Skeletal muscle tissue (tissue), 4 donors: ENCODE data around the gene CD47. TPM values are rescaled to one million over a fixed set of nuclear protein-coding genes. Genes with fewer than 3 reads are reported as not detected.

Experiments used
- H3K27ac ChIP-seq: one replicate; pipeline ENCODE4 v1.7.0; 2013; ENCODE audit warnings: mild to moderate bottlenecking, low read depth, low read length, inconsistent platforms
- H3K27me3 ChIP-seq, 3 donors: one replicate each; pipeline ENCODE4 v1.7.0; 2013; ENCODE audit warnings: low read length in 3 of 3; ENCODE audit not compliant: control insufficient read depth in 3 of 3, insufficient read depth in 3 of 3
- H3K36me3 ChIP-seq, 3 donors: one replicate each; pipeline ENCODE4 v1.7.0; 2013; ENCODE audit warnings: low read length in 3 of 3; ENCODE audit not compliant: control insufficient read depth in 3 of 3, insufficient read depth in 3 of 3
- H3K4me1 ChIP-seq, 3 donors: one replicate each; pipeline ENCODE4 v1.7.0; 2013; ENCODE audit warnings: low read length in 3 of 3, mild to moderate bottlenecking in 3 of 3; ENCODE audit not compliant: control insufficient read depth in 3 of 3, insufficient read depth in 3 of 3
- H3K4me3 ChIP-seq, 3 donors: one replicate each; pipeline ENCODE4 v1.7.0; 2013; ENCODE audit warnings: low read length in 3 of 3
- H3K9ac ChIP-seq, 3 donors: one replicate each; pipeline ENCODE4 v1.7.0; 2013; ENCODE audit warnings: low read length in 3 of 3, mild to moderate bottlenecking in 3 of 3, moderate library complexity in 2 of 3, low read depth in 1 of 3
- H3K9me3 ChIP-seq, 3 donors: one replicate each; pipeline ENCODE4 v1.7.0; 2013; ENCODE audit warnings: low read length in 3 of 3; ENCODE audit not compliant: control insufficient read depth in 3 of 3
- total RNA-seq: library from RNA; depleted of rRNA; stranded (reverse); fragments of >200 nt; gene quantifications from one replicate; pipeline ENCODE4 v1.2.3, GENCODE V29; 2014
- donor health status: Osteomylitis.

CD47 gene
- total RNA-seq, 1 donor from 2014 or later: 52.7 TPM

DNA sequence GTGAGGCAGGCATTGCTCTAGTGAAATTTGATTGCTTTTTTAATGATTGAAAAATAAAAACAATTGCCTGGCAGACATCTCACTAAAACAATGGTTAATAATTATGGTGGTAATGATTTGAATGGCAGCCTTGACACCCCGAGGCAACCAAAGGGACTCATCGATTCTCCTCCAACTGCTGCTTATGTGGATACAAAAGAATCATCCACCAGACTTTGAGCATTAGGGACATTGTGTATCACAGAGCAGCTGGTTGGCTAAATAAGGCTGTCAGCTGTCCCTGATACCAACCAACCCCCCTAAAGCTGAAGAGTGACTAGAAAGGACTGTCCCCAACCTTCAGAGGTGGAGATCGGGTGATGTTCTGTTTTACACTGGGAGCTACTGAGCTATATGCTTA, 1.7 kb upstream of the CD47 start:
- Histone ChIP-seq H3K27ac (no peak overlapping the region), H3K4me3 (no peak overlapping the region), H3K4me1 (peaks cover 2 to 8% (median 6%) of the 10 kb centered on the region in 3 donors), H3K9ac (no peak overlapping the region), H3K27me3 (no peaks in the 10 kb centered on the region), H3K9me3 (no peaks in the 10 kb centered on the region), H3K36me3 (no peaks in the 10 kb centered on the region)

DNA sequence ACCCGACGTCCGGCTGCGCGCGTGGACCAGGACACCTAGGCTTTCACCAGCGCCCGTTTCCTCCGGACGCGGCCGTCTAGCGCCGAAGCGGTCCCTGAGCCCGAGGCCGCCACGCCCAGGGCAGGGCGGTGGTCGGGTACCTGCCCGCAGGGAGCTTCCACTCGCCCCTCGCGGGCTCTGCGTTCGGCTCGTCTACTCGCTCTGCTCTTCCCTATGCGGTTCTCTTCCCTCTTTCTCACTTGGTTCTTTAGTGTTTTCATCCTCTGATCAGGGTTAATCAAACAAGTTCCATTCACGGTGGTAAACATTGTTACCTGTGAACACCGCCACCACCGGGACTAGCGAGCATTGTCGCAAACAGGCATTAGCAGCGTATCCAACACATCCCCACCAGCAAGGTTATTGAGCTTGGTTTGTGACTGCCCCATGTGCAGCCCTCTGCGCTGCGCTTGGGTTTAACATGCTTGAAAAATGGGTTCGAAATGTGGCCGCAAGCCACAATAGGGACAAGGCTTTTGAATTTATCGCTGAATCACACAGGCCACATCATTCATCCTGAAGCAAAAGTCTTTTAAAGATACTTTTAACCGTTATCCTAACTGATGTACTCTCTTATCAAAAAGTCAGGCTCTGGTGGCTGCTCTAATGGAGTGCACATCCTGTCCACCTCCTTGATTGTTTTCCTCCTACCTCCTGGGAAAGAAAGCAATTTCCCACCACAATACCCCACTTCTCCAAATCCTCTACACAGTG, 843 bp upstream of the CD47 start:
- H3K36me3 ChIP-seq: no peaks in the 10 kb centered on the region
- peak overlapping the region; percentile 69 to 89 (median 81) for H3K9ac ChIP-seq
- H3K27ac ChIP-seq: peak overlapping the region; percentile 38
- H3K9me3 ChIP-seq: no peaks in the 10 kb centered on the region
- peak overlapping the region; percentile 72 to 93 (median 91) for H3K4me3 ChIP-seq
- H3K4me1 ChIP-seq: peaks cover 2 to 8% (median 6%) of the 10 kb centered on the region in 3 donors
- H3K27me3 ChIP-seq: no peaks in the 10 kb centered on the region

DNA sequence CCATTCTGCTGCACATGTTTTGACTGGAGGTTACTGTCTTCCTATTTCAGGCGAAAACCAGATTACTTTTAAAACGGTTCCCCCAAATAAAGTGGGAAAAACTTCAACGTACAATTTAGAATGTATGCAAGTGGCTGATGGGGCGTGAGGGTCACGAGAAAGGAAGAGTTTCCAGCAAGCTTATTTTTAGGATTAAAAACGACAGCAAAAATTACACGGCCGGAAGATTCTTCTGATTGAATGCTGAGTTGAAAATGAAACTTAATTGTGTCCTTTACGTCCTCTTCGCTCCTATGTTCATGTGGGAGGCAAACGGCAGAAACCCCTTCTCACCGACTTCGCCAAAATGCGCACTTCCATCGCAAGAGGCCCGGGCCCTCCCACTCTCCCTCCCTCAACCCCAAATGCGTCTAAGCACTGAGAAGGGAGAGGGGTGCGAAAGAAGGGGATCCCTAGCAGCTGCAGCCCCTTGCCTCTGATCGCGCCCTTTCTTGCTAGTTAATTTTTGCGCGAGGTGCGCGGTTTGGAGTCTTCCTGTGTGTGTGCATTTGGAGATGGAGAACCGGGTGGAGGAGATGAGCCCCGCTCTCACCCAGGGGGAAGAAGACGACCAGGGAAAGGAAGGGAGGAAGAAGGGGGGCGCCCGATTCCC, 656 bp downstream of the CD47 start:
- Histone ChIP-seq H3K9me3 (no peaks in the 10 kb centered on the region), H3K36me3 (no peaks in the 10 kb centered on the region), H3K4me1 (peaks cover 2 to 8% (median 6%) of the 10 kb centered on the region in 3 donors), H3K27me3 (no peaks in the 10 kb centered on the region), H3K27ac (peak overlapping the region; percentile 77), H3K9ac (peak overlapping the region; percentile 85 to 90 (median 89)), H3K4me3 (peak overlapping the region; percentile 91 to 97 (median 93))

DNA sequence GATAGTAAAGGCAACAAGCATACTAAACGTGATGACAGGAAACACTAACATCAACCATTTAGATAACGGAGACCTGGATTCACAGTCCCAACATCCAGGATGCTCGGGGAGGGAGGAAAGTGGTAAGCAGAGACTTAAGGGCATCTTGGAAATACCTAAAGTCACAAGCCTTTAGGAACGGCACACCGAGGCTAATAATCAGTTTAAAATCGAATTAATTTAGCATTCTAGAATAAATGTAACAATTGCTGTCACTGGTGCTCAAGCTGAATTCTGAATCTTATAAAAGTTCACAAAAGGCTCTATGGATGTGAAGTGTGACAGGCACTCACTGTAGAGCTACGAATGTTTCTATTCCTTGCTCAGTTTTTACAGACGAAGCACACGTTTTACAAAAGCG, 1.3 kb downstream of the CD47 start:
- H3K4me3 ChIP-seq: peak overlapping the region; percentile 91 to 97 (median 93)
- no peak overlapping the region for H3K27ac ChIP-seq
- no peaks in the 10 kb centered on the region for H3K9me3 ChIP-seq
- H3K36me3 ChIP-seq: no peaks in the 10 kb centered on the region
- no peaks in the 10 kb centered on the region for H3K27me3 ChIP-seq
- peak overlapping the region; percentile 27 to 90 (median 89) for H3K9ac ChIP-seq
- H3K4me1 ChIP-seq: peaks cover 2 to 8% (median 6%) of the 10 kb centered on the region in 3 donors

DNA sequence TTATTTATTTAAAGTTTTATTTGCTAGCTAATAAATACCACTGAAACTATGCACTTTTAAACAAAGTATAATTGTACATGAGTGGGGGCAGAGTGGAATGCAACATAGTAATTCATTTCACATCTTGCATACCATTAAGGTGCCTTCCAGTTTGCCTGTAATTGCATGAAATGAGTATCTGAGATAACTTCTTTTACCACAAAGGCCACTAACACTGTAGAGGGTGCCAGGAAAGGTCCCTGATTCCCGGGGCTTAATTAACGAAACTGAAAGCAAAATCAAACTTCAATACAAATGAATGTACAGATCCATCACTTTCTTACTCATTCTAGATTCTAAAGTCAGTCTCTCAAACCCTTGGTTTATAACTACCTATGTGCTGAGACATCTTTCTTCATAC, 2.1 kb downstream of the CD47 start:
- peaks cover 2 to 8% (median 6%) of the 10 kb centered on the region in 3 donors for H3K4me1 ChIP-seq
- H3K9me3 ChIP-seq: no peaks in the 10 kb centered on the region
- no peaks in the 10 kb centered on the region for H3K27me3 ChIP-seq
- H3K27ac ChIP-seq: no peak overlapping the region
- peak overlapping the region in 1 of 3 donors; percentile 97 for H3K4me3 ChIP-seq
- H3K36me3 ChIP-seq: no peaks in the 10 kb centered on the region
- H3K9ac ChIP-seq: peak overlapping the region in 1 of 3 donors; percentile 2

DNA sequence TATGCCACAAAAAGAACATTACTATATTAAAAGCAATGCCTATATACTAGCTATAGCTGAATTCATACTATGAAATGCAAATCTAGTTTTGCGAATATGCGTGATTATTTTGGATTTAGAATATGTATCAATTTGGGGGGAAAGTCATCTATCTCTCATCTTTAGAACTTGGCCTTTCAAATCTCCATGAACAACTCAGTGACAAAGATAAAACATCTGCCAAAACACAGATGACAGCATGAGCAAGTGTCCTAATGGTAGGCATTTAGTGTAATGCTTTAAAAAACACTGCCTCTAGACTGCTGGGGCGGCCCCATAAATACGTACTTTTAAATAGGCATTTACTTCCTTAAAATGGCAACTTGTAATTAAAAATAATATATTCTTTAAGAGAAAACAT, 2.7 kb downstream of the CD47 start:
- no peak overlapping the region for H3K27ac ChIP-seq
- H3K4me3 ChIP-seq: no peak overlapping the region
- no peaks in the 10 kb centered on the region for H3K36me3 ChIP-seq
- peaks cover 2 to 8% (median 6%) of the 10 kb centered on the region in 3 donors for H3K4me1 ChIP-seq
- H3K9me3 ChIP-seq: no peaks in the 10 kb centered on the region
- H3K9ac ChIP-seq: no peak overlapping the region
- H3K27me3 ChIP-seq: no peaks in the 10 kb centered on the region

DNA sequence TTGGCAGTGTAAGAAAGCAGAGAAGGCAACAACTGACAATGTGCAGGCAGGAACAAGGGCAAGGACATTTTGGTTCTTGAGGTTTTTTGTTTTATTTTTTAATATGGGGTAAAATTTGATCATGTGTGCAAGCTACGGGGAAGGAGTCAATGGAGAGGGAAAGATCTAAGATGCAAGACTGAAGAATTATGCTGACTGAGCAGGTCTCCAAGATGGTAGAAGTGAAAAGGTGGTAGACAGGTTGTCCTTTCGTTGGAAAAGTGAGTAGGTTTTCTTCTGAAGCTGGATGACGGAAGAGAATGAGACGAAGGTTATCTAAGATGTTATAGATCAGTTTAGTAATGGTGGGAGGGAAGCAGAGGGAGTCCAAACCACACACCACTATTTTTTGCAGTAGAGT, 4.2 kb downstream of the CD47 start:
- Histone ChIP-seq H3K27me3 (no peaks in the 10 kb centered on the region), H3K4me1 (peaks cover 2 to 7% (median 6%) of the 10 kb centered on the region in 3 donors)

DNA sequence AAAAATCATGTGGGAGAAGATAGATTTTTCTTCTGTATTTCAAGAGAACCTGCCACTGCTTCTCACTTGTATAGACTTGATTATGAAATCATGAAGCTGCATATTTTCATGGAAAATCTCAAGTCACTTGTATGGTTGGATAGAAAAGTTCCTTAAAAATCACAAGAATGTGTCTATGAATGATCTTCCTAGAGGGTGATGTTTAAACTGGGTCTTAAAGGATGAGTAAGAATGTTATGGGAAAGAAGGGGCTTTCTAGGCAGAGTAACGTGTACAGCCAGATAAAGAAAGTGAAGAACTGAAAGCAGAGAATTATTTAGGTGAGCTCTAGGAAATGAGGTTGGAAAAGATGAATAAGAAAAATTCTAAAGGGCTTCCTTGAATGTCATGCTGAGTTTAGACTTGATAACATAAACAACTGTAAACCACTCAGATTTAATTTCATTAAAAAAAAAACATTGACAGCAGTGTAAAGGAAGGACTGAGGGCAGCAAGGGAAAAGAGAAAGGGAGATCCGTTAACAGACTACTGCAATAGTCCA, 5.0 kb downstream of the CD47 start:
- H3K4me3 ChIP-seq: no peak overlapping the region
- no peak overlapping the region for H3K27ac ChIP-seq
- peaks cover 0 to 6% (median 4%) of the 10 kb centered on the region in 3 donors for H3K4me1 ChIP-seq
- H3K27me3 ChIP-seq: no peaks in the 10 kb centered on the region
- no peaks in the 10 kb centered on the region for H3K9me3 ChIP-seq
- H3K36me3 ChIP-seq: no peaks in the 10 kb centered on the region
- H3K9ac ChIP-seq: no peak overlapping the region

More for the DNA sequence above, 4.2 kb downstream of the CD47 start:
- no peaks in the 10 kb centered on the region for H3K36me3 ChIP-seq
- H3K9ac ChIP-seq: no peak overlapping the region
- H3K4me3 ChIP-seq: no peak overlapping the region
- no peak overlapping the region for H3K27ac ChIP-seq
- H3K9me3 ChIP-seq: no peaks in the 10 kb centered on the region

DNA sequence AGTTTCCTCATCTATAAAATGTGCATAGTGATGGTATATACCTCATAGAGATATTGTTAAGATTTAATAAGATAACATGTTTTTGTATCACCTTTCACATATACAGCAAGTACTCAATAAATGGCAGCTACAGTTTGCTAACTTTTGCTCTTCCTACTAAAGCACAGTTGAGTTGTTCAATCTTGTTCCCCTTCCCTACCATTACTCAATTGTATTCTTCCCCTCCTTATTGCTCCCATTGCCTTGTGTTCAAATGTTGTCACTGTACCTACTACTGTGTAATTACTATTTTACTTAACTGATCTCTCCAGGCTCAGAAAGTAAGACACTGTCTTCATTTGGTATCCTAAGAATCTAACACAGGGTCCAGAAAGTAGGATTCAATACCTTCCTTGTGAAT, 5.5 kb downstream of the CD47 start:
- no peaks in the 10 kb centered on the region for H3K27me3 ChIP-seq
- no peak overlapping the region for H3K9ac ChIP-seq
- H3K36me3 ChIP-seq: no peaks in the 10 kb centered on the region
- no peaks in the 10 kb centered on the region for H3K9me3 ChIP-seq
- no peak overlapping the region for H3K4me3 ChIP-seq
- H3K27ac ChIP-seq: no peak overlapping the region
- peaks cover 0 to 6% (median 4%) of the 10 kb centered on the region in 3 donors for H3K4me1 ChIP-seq

DNA sequence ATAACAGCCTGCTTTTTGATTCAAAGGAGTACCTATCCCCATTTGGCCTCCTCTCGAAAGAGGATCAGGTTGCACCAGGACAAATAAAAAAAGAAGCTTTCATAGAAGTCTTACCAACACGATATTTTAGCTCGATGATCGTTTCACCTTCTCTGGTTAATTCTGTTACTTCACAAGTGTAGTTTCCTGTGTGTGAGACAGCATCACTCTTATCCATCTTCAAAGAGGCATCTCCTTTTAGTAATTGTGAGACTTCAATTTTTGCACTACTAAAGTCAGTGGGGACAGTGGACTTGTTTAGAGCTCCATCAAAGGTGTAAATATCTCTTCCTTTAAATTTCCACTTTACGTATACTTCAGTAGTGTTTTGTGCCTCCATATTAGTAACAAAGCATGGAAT, 11.0 kb downstream of the CD47 start:
- Histone ChIP-seq H3K4me1 (no peaks in the 10 kb centered on the region), H3K9me3 (no peaks in the 10 kb centered on the region), H3K9ac (no peak overlapping the region), H3K36me3 (peaks cover 0 to 4% (median 0%) of the 10 kb centered on the region in 3 donors), H3K4me3 (no peak overlapping the region), H3K27me3 (no peaks in the 10 kb centered on the region), H3K27ac (no peak overlapping the region)
